HG02943 (cell line): ENCODE results near the gene SLAMF1.
"Not testable (repeated sequence)": the region's sequence is repeated elsewhere in the genome, so short reads cannot be mapped to it uniquely, and the experiment has no call there.

ENCODE experiments used
- ATAC-seq: cut with Tn5 transposase; IDR thresholded peaks from one replicate; pipeline ENCODE4 v1.9.1; 2021; ENCODE audit warnings: mild to moderate bottlenecking, low read depth, moderate library complexity; ENCODE audit not compliant: unreplicated experiment

Gene SLAMF1

DNA sequence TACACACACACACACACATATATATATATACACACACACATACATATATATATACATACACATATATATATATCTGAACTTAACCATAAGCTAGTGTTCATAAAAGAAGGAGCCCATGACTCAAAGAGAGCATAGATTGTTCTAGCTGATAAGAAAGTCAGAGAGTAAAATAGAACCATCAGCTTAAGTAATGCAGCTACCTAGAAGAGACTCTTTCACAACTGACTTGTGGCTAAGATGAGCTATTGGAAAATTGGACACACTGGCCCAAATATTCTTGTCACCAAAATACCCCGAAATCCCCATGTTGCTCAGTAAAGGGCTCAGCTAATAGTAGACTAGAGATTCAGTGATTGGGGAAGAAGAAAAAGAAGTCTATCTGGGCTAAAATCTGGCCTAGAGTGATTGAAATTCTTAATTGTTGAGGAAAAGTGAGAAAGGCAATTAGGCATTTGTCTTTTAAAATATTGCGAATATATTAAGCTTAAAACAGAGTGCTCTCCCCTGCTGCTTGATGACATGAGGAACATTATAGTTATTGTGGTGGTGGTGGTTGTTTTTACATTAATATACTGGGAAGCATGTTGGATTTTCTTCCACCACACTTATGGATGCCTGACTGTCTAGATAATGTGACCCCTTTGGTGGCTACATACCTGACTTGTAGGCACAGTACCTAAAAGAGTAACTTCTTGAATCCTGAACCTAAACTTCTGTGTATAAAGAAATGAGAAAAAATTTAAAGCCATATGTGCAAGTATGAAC is 6.3 kb downstream of the SLAMF1 start:
- no peak for ATAC-seq

DNA sequence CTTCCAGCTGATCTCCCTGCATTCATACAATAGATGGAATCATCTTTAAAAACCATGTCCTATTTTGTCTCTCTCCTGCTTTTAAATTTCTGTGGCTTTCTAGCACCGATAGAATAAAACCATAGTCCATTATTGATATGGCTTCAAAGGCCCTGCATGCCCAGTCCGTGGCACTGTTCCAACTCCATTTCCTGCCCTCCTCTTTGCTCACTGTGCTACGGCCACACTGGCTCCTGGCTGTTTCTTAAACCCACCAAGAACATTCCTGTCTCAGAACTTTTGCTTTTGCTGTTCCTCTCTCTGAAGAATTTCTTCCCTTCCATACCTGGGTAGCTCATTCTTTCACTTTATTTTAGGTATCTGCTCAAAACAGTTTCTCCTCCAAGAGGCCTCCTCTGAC is 7.2 kb downstream of the SLAMF1 start:
- no peak for ATAC-seq

DNA sequence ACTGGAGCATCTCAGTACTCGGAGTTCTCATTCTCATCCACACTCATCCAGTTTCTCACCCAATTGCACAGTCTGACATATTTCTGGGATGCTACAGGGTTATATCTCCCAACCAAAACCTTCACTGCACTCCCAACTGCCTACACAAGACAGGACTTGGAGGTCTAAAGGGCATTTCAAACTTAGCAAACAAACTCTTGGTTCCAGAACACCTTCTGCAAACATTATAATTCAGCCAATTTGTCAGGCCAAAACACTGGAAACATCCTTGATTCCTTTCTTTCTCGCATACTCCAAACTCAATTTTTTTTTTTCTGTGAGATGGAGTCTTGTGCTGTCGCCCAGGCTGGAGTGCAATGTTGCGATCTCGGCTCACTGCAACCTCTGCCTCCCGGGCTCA is 7.9 kb downstream of the SLAMF1 start:
- ATAC-seq: no peak

DNA sequence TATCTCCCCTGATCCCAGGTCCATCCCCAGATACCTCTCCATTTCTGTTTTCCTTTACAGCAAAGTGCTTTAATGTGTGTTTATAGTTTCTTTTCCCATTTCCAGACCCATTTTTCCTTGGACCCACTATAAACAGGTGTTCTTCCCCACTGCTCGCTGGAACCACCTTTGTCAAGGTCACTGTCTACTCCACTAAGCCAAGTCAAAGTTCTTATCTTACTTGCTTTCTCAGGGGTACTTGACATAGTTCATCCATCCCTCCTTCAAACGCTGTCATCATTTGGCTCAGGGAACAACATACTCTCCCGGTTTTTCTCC is 8.3 kb downstream of the SLAMF1 start:
- no peak for ATAC-seq

DNA sequence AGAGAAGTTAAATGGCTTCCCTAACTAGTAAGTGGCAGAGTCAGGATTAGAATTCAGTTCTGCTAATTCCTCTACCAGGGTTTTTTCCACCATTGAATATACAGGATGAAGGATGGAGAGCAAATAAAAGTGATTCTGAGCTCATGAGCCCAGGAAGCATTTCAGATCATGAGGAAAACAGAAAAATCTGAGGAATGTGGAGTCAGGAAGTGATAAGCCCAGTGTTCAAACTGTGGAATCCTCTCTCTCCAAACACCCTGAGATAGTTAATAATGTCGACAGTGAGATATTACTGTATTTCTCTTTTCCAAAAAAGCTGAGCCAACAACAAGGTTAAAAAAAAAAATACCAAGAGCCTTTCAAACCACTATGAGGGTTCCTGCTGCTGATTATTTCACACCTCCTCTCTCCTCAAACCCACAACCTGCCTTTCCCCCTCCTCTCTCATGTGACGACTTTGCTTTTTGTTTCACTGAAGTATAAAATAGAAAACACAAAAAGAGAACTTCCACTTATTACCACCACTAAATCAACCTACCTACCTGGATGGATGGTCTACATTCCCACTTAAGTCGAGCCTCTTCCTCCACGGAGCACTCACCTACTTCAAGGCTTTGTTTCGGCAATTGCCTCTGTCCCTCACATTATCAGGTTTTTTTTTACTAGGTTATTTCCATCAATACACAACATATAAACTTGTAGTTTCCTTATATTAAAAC is 8.9 kb downstream of the SLAMF1 start:
- ATAC-seq: no peak

DNA sequence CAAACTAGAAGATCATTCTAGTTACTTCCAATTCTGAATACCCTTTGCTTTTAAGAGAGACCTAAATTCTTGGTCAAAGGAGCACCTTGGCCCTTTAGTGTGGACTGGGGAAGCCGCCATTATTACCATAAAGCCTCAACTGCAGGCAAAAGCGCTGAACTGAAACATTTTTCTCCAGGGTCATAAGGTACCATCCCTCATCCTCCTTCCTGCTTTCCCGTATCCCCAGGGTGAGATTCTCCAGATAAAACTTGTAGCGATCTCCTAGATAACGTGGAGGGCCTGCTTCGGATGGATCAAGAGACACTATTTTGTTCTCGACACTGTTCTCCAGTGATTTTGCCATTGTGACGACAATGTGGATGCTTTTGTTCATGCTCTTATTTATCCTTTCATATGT is 9.8 kb downstream of the SLAMF1 start:
- ATAC-seq: no peak

DNA sequence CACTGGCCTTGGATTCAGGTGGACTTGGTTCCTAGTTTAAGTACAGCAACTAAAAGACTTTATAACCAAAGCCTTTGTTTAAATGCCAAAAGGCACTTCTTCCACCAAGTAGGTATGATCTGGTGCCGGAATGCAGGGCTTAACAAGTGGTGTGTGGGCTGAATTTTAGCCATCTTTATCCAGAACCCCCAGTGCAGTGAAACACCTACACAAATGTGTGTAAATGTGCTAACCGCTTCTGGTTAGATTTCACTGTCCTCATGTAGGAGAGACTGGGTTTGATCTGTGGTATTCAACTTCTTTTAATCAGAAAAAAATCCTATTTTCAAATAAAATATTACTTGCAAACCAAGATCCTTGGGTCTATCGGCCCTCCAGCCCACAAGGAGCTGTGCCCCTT is 10.3 kb downstream of the SLAMF1 start:
- ATAC-seq: no peak

DNA sequence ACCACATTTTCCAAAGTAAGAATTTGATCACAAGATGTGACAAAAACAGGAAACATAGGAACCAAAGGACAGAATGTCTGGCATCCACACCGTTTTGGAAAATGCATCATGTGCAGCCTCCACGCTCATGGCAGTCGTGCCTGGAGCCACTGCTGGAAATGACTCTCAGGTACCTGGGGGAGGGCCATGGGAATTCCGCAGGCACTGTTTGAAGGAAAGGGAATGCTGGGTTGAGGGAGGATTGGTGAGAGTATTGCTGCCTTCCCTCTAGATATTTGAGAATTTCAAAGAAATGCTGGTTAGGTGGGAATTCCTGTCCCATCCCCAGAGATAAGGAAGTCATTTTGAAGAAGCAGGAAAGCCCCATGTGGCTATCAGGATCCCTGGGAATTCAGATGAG is 10.8 kb downstream of the SLAMF1 start:
- ATAC-seq: no peak

DNA sequence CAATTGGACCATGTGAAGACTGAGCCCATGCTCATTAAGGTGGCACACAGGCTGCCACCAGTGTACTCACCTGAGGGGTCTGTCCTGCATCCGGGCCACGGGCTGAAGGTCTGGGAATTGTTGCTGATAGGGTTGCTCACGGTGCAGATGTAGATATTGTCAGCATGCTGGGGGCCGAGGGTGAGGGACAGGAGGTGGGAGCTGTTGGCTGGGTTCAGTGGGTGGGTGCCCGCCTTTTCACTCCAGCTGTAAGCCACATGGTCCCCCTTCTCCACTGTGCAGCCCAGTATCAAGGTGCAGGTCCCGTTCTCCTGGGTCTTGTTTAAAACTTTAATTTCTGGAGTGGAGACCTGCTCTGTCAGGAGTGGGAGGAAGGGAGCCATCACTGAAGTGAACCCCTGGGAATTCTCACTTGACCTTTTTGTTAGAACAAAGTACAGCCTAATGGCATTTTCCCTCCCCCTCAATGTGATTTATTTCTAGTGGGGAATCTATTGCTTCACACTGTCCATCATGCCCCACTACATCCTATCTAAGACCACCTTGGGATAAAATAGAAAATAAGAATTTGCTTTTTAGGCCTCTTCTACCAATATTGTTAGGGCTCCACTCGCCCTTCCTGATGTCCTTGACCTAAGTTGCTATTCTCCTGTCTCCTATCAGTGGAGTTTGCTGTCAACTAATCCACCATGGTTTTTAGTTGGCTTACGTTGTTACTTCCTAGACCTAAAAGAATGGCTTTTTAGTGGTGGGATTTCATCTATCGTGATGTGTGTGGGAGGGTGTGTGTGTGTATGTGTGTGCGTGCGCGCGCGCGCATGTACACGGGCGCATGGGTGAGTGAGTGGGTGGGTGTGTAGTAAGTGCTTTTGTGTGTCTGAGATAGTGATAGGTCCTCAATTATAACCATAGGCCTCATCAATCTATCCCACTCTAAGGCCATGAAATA is 12.0 kb downstream of the SLAMF1 start:
- no peak for ATAC-seq

DNA sequence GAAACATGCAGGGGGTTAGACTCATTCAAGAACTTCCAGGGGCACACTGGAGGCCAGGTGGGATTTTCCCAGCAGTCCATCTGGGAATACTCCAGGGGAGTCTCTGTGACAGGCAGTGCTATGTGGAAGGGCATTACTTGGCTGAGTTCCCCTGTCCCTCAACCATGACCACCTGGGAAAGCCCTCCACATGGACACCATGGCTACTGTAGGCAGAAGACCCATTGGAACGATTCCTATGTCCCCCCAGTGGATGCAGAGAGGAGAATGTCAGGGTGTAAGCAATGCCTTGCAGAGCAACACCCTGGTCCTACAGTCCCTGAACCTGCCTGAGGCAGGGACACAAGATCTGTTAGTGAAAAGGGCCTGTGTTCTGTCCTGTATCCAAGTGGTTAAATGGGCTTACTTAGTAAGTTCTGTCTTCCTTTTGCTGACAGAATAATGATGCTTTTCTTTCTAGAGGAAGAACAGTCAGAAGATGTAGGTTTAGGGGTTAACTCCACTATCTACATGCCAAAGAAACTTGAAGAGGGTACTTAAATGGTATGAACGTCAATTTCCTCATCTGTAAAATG is 13.4 kb downstream of the SLAMF1 start:
- ATAC-seq: no peak

DNA sequence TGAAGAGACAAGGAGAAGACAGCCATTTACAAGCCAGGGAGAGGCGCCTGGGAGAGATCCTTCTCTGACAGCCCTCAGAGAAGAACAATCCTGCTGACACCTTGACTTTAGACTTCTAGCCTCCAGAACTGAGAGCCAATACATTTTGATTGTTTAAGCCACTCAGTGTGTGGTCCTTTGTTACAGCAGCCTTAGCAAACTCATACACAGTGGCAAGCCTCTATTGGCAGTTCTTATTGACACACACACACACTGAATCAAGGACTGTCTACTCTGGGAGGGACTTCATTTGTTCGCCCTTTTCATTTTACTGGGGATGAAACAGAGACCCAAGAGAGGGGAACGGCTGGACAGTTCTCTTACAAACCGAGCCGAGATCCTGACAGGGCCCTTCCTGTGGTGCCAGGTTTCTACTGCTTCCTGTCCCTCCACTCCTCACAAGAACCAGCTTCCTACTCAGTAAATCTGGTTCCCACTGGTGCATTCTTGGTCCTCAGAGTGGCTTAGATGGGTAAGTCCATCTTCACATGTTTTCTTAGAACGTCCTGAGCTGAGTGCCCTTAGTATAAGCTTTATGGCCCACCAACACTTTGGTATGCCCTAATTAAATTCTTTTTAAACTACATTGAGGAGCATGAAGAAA is 14.7 kb downstream of the SLAMF1 start:
- ATAC-seq: no peak

DNA sequence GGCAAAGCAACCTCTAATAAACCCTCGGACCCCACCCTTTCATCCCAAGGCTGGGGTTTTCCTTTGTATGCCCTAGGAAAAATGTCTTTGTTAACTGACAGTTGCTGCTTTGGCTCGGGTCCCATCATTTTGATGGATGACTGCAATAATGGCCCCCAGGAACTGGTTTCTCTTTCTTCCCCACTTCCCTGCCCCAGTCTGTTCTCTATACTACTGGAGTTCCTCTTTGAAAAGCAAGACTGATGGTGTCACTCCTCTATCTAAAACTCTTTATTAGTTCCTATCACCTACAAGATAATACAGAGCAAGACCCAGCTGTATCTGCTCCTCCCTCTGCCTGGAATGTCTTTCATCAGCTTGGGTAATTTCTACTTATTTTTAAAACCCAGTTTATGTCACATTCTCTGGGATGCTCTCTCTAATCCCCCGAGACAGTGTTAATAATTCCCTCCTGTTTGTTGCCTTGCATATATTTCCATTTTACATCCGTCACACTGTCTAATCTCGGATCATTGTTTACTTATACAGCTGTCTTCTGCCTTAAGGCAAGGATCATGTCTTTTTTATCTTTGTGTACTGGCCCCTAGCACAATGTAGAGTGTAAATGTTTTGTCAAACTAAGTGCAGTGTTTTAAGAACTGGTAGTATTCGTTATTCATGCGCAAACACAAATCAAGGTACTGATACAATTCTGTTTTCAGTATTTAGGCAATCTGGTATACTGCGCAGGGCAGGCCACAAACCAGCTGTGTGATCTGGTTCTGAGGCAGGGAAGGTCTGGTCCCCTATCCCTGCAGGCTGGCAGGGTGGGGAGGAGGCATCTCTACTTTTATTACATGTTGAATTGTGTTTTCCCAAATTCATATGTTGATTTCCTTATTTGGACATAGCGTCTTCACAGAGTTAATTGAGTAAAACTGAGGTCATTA is 16.1 kb downstream of the SLAMF1 start:
- ATAC-seq: no peak

DNA sequence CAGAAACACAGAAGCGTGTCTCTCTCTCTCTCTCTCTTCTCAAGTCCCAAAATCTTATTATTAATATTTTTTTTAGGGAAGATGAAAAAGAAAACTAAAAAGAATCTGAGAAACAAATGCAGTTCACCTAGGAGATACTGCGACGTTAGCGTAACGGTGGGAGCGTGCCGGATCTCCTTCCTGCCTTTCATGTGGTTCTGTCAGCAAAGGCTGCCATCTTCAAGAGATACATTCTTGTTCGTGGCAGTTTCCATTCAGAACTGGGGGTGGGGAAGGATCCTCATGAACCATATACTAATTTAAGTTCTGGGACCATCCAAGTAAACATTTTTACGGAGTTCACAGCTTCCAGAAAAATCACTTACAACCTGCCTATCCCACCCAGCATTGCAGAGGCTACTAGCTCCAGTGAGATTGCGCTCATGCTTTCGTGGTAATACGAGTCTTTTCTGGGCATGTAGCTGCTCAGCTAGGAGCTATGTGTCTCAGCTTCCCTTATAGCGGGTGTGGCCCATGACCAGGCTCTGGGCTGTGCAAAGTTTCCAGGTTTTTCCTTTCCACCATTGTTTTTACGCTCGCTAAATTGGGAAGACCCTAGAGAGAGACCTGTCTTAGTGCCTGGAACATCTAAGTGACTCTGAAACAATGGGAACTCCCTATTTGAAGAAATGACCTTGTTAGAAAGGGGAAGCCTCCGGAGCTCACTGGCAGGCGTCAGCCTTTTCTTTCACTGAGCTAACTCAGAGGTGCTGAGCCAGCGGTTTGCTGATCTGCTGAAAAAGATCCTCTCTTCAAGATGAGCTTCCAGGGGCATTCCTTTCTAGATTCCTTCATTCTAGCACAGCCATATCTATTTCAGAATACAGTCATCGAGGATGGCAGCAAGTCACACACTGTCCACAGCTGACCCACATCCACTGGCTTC is 17.3 kb downstream of the SLAMF1 start:
- no peak for ATAC-seq

DNA sequence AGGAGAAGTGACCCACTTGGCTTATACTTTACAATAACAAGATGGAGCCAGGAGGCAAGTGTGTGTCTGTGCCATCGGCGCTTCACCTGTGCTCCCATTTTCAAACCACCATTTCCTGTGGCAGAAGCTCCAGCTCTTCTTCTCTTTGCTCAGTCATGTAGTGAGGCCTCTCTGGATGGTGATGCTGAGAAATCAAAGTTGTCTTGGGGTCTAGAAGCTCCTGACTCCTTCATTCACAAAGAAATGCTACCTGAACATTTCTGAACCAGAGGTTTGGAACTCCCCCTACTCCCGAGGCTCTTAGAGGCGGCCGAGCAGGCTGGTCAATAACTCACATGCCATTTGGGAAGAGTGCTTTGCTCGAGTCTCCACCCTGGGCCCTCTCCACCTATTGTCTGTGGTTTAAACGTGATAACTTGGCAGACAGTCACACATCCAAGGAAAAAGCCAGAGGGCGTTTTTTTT is 18.0 kb downstream of the SLAMF1 start:
- no peak for ATAC-seq

DNA sequence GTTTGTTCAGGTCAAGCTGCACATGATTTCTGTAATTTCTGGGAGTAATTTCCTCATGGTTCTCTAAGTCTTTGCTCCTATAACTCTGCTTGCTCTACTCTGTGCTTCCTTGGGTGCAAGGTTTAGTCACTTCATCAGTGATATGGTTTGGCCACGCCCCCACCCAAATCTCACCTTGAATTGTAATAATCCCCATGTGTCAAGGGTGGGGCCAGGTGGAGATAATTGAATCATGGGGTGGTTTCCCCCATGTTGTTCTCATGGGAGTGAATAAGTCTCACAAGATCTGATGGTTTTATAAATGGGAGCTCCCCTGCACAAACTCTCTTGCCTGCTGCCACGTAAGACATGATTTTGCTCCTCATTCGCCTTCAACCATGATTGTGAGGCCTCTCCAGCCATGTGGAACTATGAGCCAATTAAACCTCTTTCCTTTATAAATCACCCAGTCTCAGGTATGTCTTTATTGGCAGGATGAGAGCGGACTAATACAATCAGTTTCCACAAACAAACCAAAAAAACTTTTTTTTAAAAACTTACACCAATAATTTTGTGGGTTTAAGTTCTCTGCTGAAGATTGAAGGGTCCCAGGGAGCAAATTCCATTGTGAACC is 19.1 kb downstream of the SLAMF1 start:
- not testable (repeated sequence) for ATAC-seq

DNA sequence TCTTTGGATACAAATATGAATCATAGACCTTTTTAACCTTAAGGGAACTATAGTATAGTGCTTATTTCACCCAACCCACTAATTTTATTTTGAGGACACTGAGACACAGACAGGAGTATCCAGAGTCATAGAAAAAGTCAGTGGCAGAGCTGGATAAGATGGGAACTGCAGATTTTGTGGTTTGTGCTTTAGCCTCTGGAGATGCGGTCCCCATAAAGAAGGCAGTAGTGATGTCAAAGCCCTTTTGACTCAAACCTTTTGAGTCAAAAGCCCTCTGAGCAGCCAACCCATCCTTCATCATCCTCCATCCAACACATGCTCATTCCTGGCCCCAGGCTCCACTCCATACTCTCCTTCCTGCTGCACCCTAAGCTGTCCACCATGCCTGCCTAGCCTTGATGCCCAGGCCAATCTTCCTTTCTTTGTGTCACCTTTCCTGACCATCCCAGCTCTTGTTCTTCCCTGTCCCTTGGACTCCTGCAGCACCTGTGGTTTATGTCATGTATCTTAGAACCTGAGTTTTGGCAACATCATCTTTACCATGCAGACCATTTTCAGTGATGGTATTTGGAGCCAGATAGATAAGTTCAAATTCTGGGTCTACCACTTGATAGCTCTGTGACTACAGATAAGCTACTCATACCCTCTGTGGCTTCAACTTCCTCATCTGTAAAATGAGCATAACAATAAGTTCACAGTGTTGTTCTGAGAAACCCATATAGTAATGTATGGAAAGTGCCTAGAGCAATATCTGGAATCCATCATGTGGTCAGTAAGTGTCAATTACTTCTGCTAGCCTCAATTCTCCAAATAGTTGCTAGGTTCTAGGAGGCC is 20.1 kb downstream of the SLAMF1 start:
- no peak for ATAC-seq
